HepG2 (cell line): Measurements from ENCODE around the gene UBAP1. TPM values are rescaled to one million over a fixed set of nuclear protein-coding genes. Genes with fewer than 3 reads are reported as not detected.

Experiments used
- ATAC-seq: fragments of 200-7000 bp; cut with Tn5 transposase; 3 replicates; pipeline ENCODE4 v1.9.1; 2020; ENCODE audit warnings: mild to moderate bottlenecking, moderate library complexity
- BruUV-seq: library from RNA; stranded (reverse); fragments of 400-500 nt; replicated peaks from 2 replicates; lab custom pipeline; 2021; lab: Mats Ljungman, UMichigan
- CTCF ChIA-PET: fragments of 300-600 bp; formaldehyde crosslinking; extraction: SDS; loops from one replicate; lab custom pipeline; 2021; ENCODE audit warnings: low total read pairs, inconsistent platforms, low intra/inter-chr PET ratio; lab: Yijun Ruan, JAX
- POLR2A ChIA-PET: fragments of 350-600 bp; sonication (Branson Sonifier 250); formaldehyde crosslinking; loops from one replicate; lab custom pipeline; 2020; ENCODE audit warnings: antibody characterized with exemption, inconsistent platforms; lab: Yijun Ruan, JAX
- DNase-seq: peaks from one replicate; pipeline ENCODE4 v3.0.0-alpha.2; 2015; ENCODE audit warnings: low spot score
- FAIRE-seq: peaks from 3 replicates; lab custom pipeline; 2011; peaks lifted over from hg19 to GRCh38; lab: Jason Lieb, UNC
- H2AFZ ChIP-seq: one replicate; pipeline ENCODE4 v1.6.1; 2011; ENCODE audit warnings: low read length, inconsistent platforms
- H3K27ac ChIP-seq: fragments of 300-600 bp; 3 replicates; pipeline ENCODE4 v1.8.0; 2011; ENCODE audit warnings: mixed run types, mild to moderate bottlenecking, mixed read lengths, low read length, inconsistent platforms; ENCODE audit not compliant: insufficient read depth; ENCODE audit errors: extremely low read length
- H3K27me3 ChIP-seq, 2 experiments: fragments of 200-600 bp in 1 of 2; 2 replicates in 1 of 2; 3 replicates in 1 of 2; pipeline versions ENCODE4 v1.6.0 to v1.8.0; 2011; ENCODE audit warnings: low read length in 2 of 2, mild to moderate bottlenecking in 2 of 2, moderate library complexity in 2 of 2, inconsistent platforms in 1 of 2; ENCODE audit not compliant: insufficient read depth in 2 of 2, control insufficient read depth in 1 of 2
- H3K36me3 ChIP-seq, 2 experiments: fragments of 200-600 bp in 1 of 2; replicated peaks in 1 of 2; 2 replicates in 1 of 2; 3 replicates in 1 of 2; pipeline versions ENCODE4 v1.5.1 to v1.8.0; 2011; ENCODE audit warnings: low read length in 2 of 2, inconsistent platforms in 1 of 2; ENCODE audit not compliant: insufficient read depth in 2 of 2, control insufficient read depth in 1 of 2
- H3K4me1 ChIP-seq: 2 replicates; pipeline ENCODE4 v1.5.1; 2012; ENCODE audit warnings: low read length, inconsistent platforms; ENCODE audit not compliant: insufficient read depth
- H3K4me2 ChIP-seq: 2 replicates; pipeline ENCODE4 v1.6.0; 2011; ENCODE audit warnings: low read depth, low read length, inconsistent platforms
- H3K4me3 ChIP-seq, 3 experiments: fragments of 200-600 bp in 1 of 3; sonication (generic), shearing (Covaris generic) in 1 of 3; replicated peaks in 1 of 3; 2 replicates each; pipeline ENCODE4 v1.5.1; 2011 to 2016; ENCODE audit warnings: low read length in 3 of 3, inconsistent platforms in 2 of 3, low read depth in 2 of 3, mild to moderate bottlenecking in 2 of 3, control low read depth in 1 of 3, mixed read lengths in 1 of 3; ENCODE audit not compliant: insufficient read depth in 1 of 3
- H3K79me2 ChIP-seq: one replicate; pipeline ENCODE4 v1.6.1; 2011; ENCODE audit warnings: low read length, inconsistent platforms; ENCODE audit not compliant: insufficient read depth
- H3K9ac ChIP-seq: 2 replicates; pipeline ENCODE4 v1.6.0; 2011; ENCODE audit warnings: mild to moderate bottlenecking, low read depth, low read length, inconsistent platforms; ENCODE audit not compliant: insufficient read depth
- H3K9me3 ChIP-seq: 2 replicates; pipeline ENCODE4 v1.5.1; 2012; ENCODE audit warnings: mild to moderate bottlenecking, low read length
- H4K20me1 ChIP-seq: 2 replicates; pipeline ENCODE4 v1.6.0; 2011; ENCODE audit warnings: inconsistent platforms, mild to moderate bottlenecking, low read length, moderate library complexity; ENCODE audit not compliant: insufficient read depth
- ARID4A ChIP-seq: sonication (generic); formaldehyde crosslinking; IDR thresholded peaks from 2 replicates; pipeline ENCODE4 v1.5.0; 2020; ENCODE audit warnings: mild to moderate bottlenecking, missing genetic modification reagents, borderline replicate concordance
- CHD2 ChIP-seq: IDR thresholded peaks from 2 replicates; pipeline ENCODE4 v1.6.1; 2011; ENCODE audit warnings: low read depth, low read length, improper control_type of control experiment
- E2F1 ChIP-seq: sonication (generic); formaldehyde crosslinking; IDR thresholded peaks from 2 replicates; pipeline ENCODE4 v1.5.0; 2020; ENCODE audit warnings: missing genetic modification reagents
- GABPA ChIP-seq, 2 experiments: IDR thresholded peaks; 2 replicates each; pipeline ENCODE4 v1.6.1; 2011 to 2016; ENCODE audit warnings: low read depth in 2 of 2, low read length in 1 of 2, missing biosample characterization in 1 of 2, missing genetic modification characterization in 1 of 2
- ZHX2 ChIP-seq, 2 experiments: sonication (generic) in 1 of 2; formaldehyde crosslinking in 1 of 2; IDR thresholded peaks; 2 replicates each; pipeline versions ENCODE4 v1.6.1 to v1.9.0; 2014 to 2022; ENCODE audit warnings: antibody characterized with exemption in 1 of 2, borderline replicate concordance in 1 of 2, inconsistent platforms in 1 of 2, low read depth in 1 of 2, missing genetic modification reagents in 1 of 2
- ZNF558 ChIP-seq: sonication (generic); formaldehyde crosslinking; IDR thresholded peaks from 2 replicates; pipeline ENCODE4 v1.9.0; 2022; ENCODE audit warnings: mild to moderate bottlenecking, missing genetic modification reagents, borderline replicate concordance
- ZNF564 ChIP-seq: sonication (generic); formaldehyde crosslinking; IDR thresholded peaks from 2 replicates; pipeline ENCODE4 v1.8.1; 2023; ENCODE audit warnings: mild to moderate bottlenecking, missing genetic modification reagents
- ZNF784 ChIP-seq: sonication (generic); formaldehyde crosslinking; IDR thresholded peaks from 2 replicates; pipeline ENCODE4 v1.5.1; 2020; ENCODE audit warnings: missing genetic modification reagents, mild to moderate bottlenecking, borderline replicate concordance
- WGBS: methylation state at CpG from one replicate; pipeline ENCODE4 v1.1.6; 2017; ENCODE audit warnings: low lambda C conversion rate; 5-methylcytosine and 5-hydroxymethylcytosine counted together
- in situ Hi-C: cut with HindIII; loops from 2 replicates; pipeline ENCODE4 v1.10.0; 2017; ENCODE audit warnings: low pct_unique_long_range_greater_than_20kb; ENCODE audit not compliant: extremely low pct_ligation_motif_present
- intact Hi-C: fragments of 100-400 bp; cut with micrococcal nuclease; formaldehyde crosslinking; loops from one replicate; pipeline ENCODE4 v1.10.0; 2022; ENCODE audit not compliant: unreplicated experiment
- polyA plus RNA-seq, 8 experiments: library from polyadenylated mRNA; depleted of rRNA in 3 of 8; stranded (reverse) in 7 of 8; unstranded in 1 of 8; fragments of >200 nt; fragmentation: Illumina TruSeq in 4 of 8; extraction: Trizol in 4 of 8; gene quantifications; 2 replicates each; pipeline versions ENCODE4 v1.2.1 to v1.2.3, GENCODE V29; 2011 to 2016; ENCODE audit warnings: low read depth in 4 of 8, missing spikeins in 1 of 8, mixed read lengths in 1 of 8; ENCODE audit not compliant: insufficient read depth in 1 of 8
- total RNA-seq, 5 experiments: library from RNA; depleted of rRNA; stranded (reverse); fragments of >200 nt; fragmentation: Illumina TruSeq; extraction: Trizol; gene quantifications; 2 replicates each; pipeline ENCODE4 v1.2.3, GENCODE V29; 2016; ENCODE audit warnings: low read depth in 1 of 5

Gene UBAP1
- total and polyA plus RNA-seq, 2 of the 13 experiments (the other 11 are each of a cell fraction or from before 2014, with no cell fraction given) = 19.5 to 40.5 TPM

- CTCF ChIA-PET = no interaction called here
- DNase-seq (no peak), FAIRE-seq (no peak), ATAC-seq (no peak)
- no peak overlapping the region for H3K4me3 ChIP-seq
- 0 out of 2 replicates have a peak, but pooled peaks cover 2% of the 10 kb centered on the region for H4K20me1 ChIP-seq
- H2AFZ ChIP-seq = no peak overlapping the region
- 97% methylated on average over 1 of the region's 1 CpG for WGBS
- H3K4me1 ChIP-seq = no peaks in the 10 kb centered on the region
- peaks cover 2% of the 10 kb centered on the region for H3K79me2 ChIP-seq
- no peak overlapping the region for H3K4me2 ChIP-seq
- POLR2A ChIA-PET = no interaction called here
- H3K27me3 ChIP-seq = no peaks in the 10 kb centered on the region
- TF ChIP-seq E2F1 (CRISPR knock-in tag) (no peak), ZNF784 (CRISPR knock-in tag) (no peak), CHD2 (no peak), ZNF564 (no peak), ZNF558 (CRISPR knock-in tag) (no peak), ZHX2 (IDR thresholded peaks at IDR 0.05; ENCODE audit: low read depth) (no peak), ZHX2 (CRISPR knock-in tag; IDR thresholded peaks at IDR 0.05; ENCODE audit: borderline replicate concordance) (no peak), GABPA (IDR thresholded peaks at IDR 0.05; ENCODE audit: low read depth, low read length) (no peak), GABPA (CRISPR knock-in tag; IDR thresholded peaks at IDR 0.05; ENCODE audit: low read depth) (no peak), ARID4A (CRISPR knock-in tag) (no peak)
- H3K36me3 ChIP-seq = peaks cover 2 to 22% of the 10 kb centered on the region in 2 experiments; a peak in 4 of 5 replicates
- H3K9ac ChIP-seq = no peak overlapping the region
- no peak overlapping the region for H3K27ac ChIP-seq
- no TSS peak for BruUV-seq
- H3K9me3 ChIP-seq = no peaks in the 10 kb centered on the region
- intact Hi-C loops (no loop called here), in situ Hi-C loops (no loop called here)
Observed at GRCh38 chr9:34233672-34234071, 54.8 kb downstream of the UBAP1 start.
